H1 (cell line): ENCODE results near the gene SLC24A1. TPM values are rescaled to one million over a fixed set of nuclear protein-coding genes. Genes with fewer than 3 reads are reported as not detected.

ENCODE experiments used
- CTCF ChIA-PET: fragments of 300-600 bp; sonication (Branson Sonifier 250); formaldehyde crosslinking; loops from one replicate; lab custom pipeline; 2021; ENCODE audit not compliant: partially characterized antibody; lab: Charles Lee
- POLR2A ChIA-PET: fragments of 300-600 bp; sonication (Branson Sonifier 250); formaldehyde crosslinking; loops from one replicate; lab custom pipeline; 2021; ENCODE audit warnings: inconsistent platforms; ENCODE audit not compliant: partially characterized antibody; lab: Charles Lee
- DNase-seq, 2 experiments: peaks; one replicate each; pipeline versions ENCODE4 v3.0.0 to v3.0.0-alpha.2; 2010 to 2022; ENCODE audit warnings: low spot score in 2 of 2, low read depth in 1 of 2, mixed read lengths in 1 of 2
- FAIRE-seq: peaks from 2 replicates; lab custom pipeline; 2011; peaks lifted over from hg19 to GRCh38; lab: Jason Lieb, UNC
- H2AFZ ChIP-seq: 2 replicates; pipeline ENCODE4 v1.8.1; 2012; ENCODE audit warnings: low read length, inconsistent platforms
- H2AK5ac ChIP-seq: 2 replicates; pipeline ENCODE4 v1.6.1; 2013; ENCODE audit warnings: low read depth, low read length
- H2BK120ac ChIP-seq: replicated peaks from 2 replicates; pipeline ENCODE3; 2013; ENCODE audit warnings: low read depth, low read length, inconsistent platforms
- H2BK12ac ChIP-seq: 2 replicates; pipeline ENCODE4 v1.6.1; 2013; ENCODE audit warnings: low read depth, low read length
- H2BK15ac ChIP-seq: 2 replicates; pipeline ENCODE4 v1.6.1; 2013; ENCODE audit warnings: low read length
- H2BK20ac ChIP-seq: 2 replicates; pipeline ENCODE4 v1.6.1; 2013; ENCODE audit warnings: low read length
- H2BK5ac ChIP-seq: 2 replicates; pipeline ENCODE4 v1.6.1; 2013; ENCODE audit warnings: low read depth, low read length
- H3K14ac ChIP-seq: 2 replicates; pipeline ENCODE4 v1.6.1; 2013; ENCODE audit warnings: inconsistent platforms; ENCODE audit not compliant: insufficient read length
- H3K18ac ChIP-seq: 2 replicates; pipeline ENCODE4 v1.6.1; 2013; ENCODE audit warnings: low read length; ENCODE audit errors: extremely low read depth
- H3K23ac ChIP-seq: 2 replicates; pipeline ENCODE4 v1.6.1; 2013; ENCODE audit warnings: inconsistent platforms; ENCODE audit not compliant: insufficient read length
- H3K23me2 ChIP-seq: 2 replicates; pipeline ENCODE4 v1.6.1; 2013; ENCODE audit warnings: low read depth, low read length
- H3K27ac ChIP-seq: 2 replicates; pipeline ENCODE4 v1.6.1; 2011; ENCODE audit warnings: low read depth, low read length, inconsistent platforms
- H3K27me3 ChIP-seq, 4 experiments: replicated peaks in 1 of 4; 1 replicate in 1 of 4; 2 replicates in 3 of 4; pipeline versions ENCODE4 v1.6.1 to v1.8.1; 2011 to 2013; ENCODE audit warnings: low read length in 3 of 4, mild to moderate bottlenecking in 3 of 4, inconsistent platforms in 2 of 4, mixed read lengths in 2 of 4, moderate library complexity in 1 of 4; ENCODE audit not compliant: control insufficient read depth in 3 of 4, insufficient read depth in 3 of 4; ENCODE audit errors: extremely low read depth in 1 of 4
- H3K36me3 ChIP-seq, 4 experiments: 2 replicates each; pipeline versions ENCODE4 v1.6.1 to v1.8.1; 2011 to 2013; ENCODE audit warnings: mild to moderate bottlenecking in 4 of 4, low read length in 3 of 4, moderate library complexity in 2 of 4, control low read depth in 1 of 4, inconsistent platforms in 1 of 4; ENCODE audit not compliant: insufficient read depth in 4 of 4, control insufficient read depth in 2 of 4
- H3K4ac ChIP-seq: replicated peaks from 2 replicates; pipeline ENCODE3; 2013; ENCODE audit warnings: low read length, low read depth, mixed read lengths, inconsistent platforms; ENCODE audit not compliant: insufficient read length
- H3K4me1 ChIP-seq, 4 experiments: replicated peaks in 1 of 4; 1 replicate in 1 of 4; 2 replicates in 3 of 4; pipeline versions ENCODE4 v1.6.1 to v1.8.1; 2011 to 2013; ENCODE audit warnings: low read length in 3 of 4, inconsistent platforms in 2 of 4, mixed read lengths in 1 of 4; ENCODE audit not compliant: insufficient read depth in 4 of 4, control insufficient read depth in 3 of 4
- H3K4me2 ChIP-seq, 2 experiments: 2 replicates each; pipeline versions ENCODE4 v1.6.1 to v1.8.1; 2011 to 2013; ENCODE audit warnings: low read depth in 2 of 2, low read length in 2 of 2, control low read depth in 1 of 2, inconsistent platforms in 1 of 2, mild to moderate bottlenecking in 1 of 2; ENCODE audit not compliant: insufficient read depth in 1 of 2
- H3K4me3 ChIP-seq, 4 experiments: fragments of 200-600, 300-600 bp in 1 of 4; sonication (generic), shearing (Covaris generic), sonication (Bioruptor Twin) in 1 of 4; 2 replicates each; pipeline versions ENCODE4 v1.5.1 to v1.8.1; 2011 to 2016; ENCODE audit warnings: low read length in 4 of 4, low read depth in 3 of 4, control low read depth in 2 of 4, inconsistent platforms in 2 of 4, mild to moderate bottlenecking in 2 of 4, mixed read lengths in 1 of 4, moderate library complexity in 1 of 4; ENCODE audit not compliant: insufficient read depth in 2 of 4; ENCODE audit errors: extremely low read depth in 1 of 4
- H3K56ac ChIP-seq: replicated peaks from 2 replicates; pipeline ENCODE3; 2013; ENCODE audit warnings: low read depth, mild to moderate bottlenecking, mixed read lengths, low read length, inconsistent platforms; ENCODE audit not compliant: insufficient read length
- H3K79me1 ChIP-seq: 2 replicates; pipeline ENCODE4 v1.6.1; 2013; ENCODE audit warnings: low read depth, low read length, control low read depth
- H3K79me2 ChIP-seq, 2 experiments: 2 replicates each; pipeline versions ENCODE4 v1.6.1 to v1.8.1; 2012 to 2013; ENCODE audit warnings: low read length in 2 of 2, mild to moderate bottlenecking in 2 of 2, inconsistent platforms in 1 of 2; ENCODE audit not compliant: insufficient read depth in 2 of 2, control insufficient read depth in 1 of 2
- H3K9ac ChIP-seq, 4 experiments: replicated peaks in 1 of 4; 1 replicate in 1 of 4; 2 replicates in 3 of 4; pipeline versions ENCODE4 v1.6.1 to v1.8.1; 2011 to 2013; ENCODE audit warnings: low read depth in 3 of 4, low read length in 3 of 4, control low read depth in 2 of 4, mild to moderate bottlenecking in 2 of 4, moderate library complexity in 2 of 4, inconsistent platforms in 1 of 4; ENCODE audit errors: extremely low read depth in 1 of 4
- H3K9me3 ChIP-seq, 2 experiments: 2 replicates each; pipeline versions ENCODE4 v1.6.1 to v1.8.1; 2012 to 2013; ENCODE audit warnings: mild to moderate bottlenecking in 2 of 2, moderate library complexity in 2 of 2, control low read depth in 1 of 2, inconsistent platforms in 1 of 2, low read depth in 1 of 2, low read length in 1 of 2, mixed read lengths in 1 of 2; ENCODE audit not compliant: insufficient read depth in 2 of 2
- H4K20me1 ChIP-seq, 2 experiments: replicated peaks in 1 of 2; 2 replicates each; pipeline versions ENCODE3 to v1.8.1; 2011 to 2013; ENCODE audit warnings: inconsistent platforms in 2 of 2, low read length in 2 of 2, mild to moderate bottlenecking in 1 of 2; ENCODE audit not compliant: insufficient read depth in 2 of 2, control insufficient read depth in 1 of 2
- H4K5ac ChIP-seq: 2 replicates; pipeline ENCODE4 v1.6.1; 2013; ENCODE audit warnings: low read length, low read depth, mixed read lengths, inconsistent platforms; ENCODE audit not compliant: insufficient read length
- H4K8ac ChIP-seq: 2 replicates; pipeline ENCODE4 v1.8.0; 2013; ENCODE audit warnings: mild to moderate bottlenecking, moderate library complexity, low read length, inconsistent platforms; ENCODE audit not compliant: insufficient read depth; ENCODE audit errors: extremely low read depth
- H4K91ac ChIP-seq: replicated peaks from 2 replicates; pipeline ENCODE3; 2013; ENCODE audit warnings: low read length, mixed read lengths, inconsistent platforms; ENCODE audit not compliant: insufficient read length
- BRCA1 ChIP-seq: IDR thresholded peaks from 2 replicates; pipeline ENCODE4 v1.6.1; 2012; ENCODE audit warnings: low read depth, low read length, improper control_type of control experiment
- CEBPB ChIP-seq: IDR thresholded peaks from 2 replicates; pipeline ENCODE4 v1.6.1; 2012; ENCODE audit warnings: low read depth, low read length
- EZH2 ChIP-seq: fragments of 200-600 bp; sonication (generic); IDR thresholded peaks from 2 replicates; pipeline ENCODE4 v1.7.1; 2012; ENCODE audit warnings: low read depth, mild to moderate bottlenecking, moderate library complexity, low read length, inconsistent platforms; ENCODE audit not compliant: severe bottlenecking
- GTF2F1 ChIP-seq: IDR thresholded peaks from 2 replicates; pipeline ENCODE4 v1.6.1; 2012; ENCODE audit warnings: low read depth, low read length, improper control_type of control experiment, borderline replicate concordance
- POLR2A ChIP-seq, 2 experiments: IDR thresholded peaks; 1 replicate in 1 of 2; 2 replicates in 1 of 2; pipeline ENCODE4 v1.6.1; 2011; ENCODE audit warnings: low read depth in 2 of 2, low read length in 2 of 2, mild to moderate bottlenecking in 2 of 2; ENCODE audit errors: control extremely low read depth in 1 of 2
- YY1 ChIP-seq: IDR thresholded peaks from 2 replicates; pipeline ENCODE4 v1.6.1; 2011; ENCODE audit warnings: low read depth, mild to moderate bottlenecking, low read length
- WGBS, 2 experiments: shearing (Covaris generic) in 1 of 2; methylation state at CpG; one replicate each; pipeline versions ENCODE4 v1.1.6 to v1.1.7; 2013 to 2015; ENCODE audit warnings: low lambda C conversion rate in 2 of 2, mixed read lengths in 2 of 2, inconsistent platforms in 1 of 2, low coverage in 1 of 2, missing lambda C conversion rate in 1 of 2; ENCODE audit not compliant: insufficient replicate concordance in 2 of 2, insufficient coverage in 1 of 2, insufficient read length in 1 of 2; ENCODE audit errors: extremely low coverage in 1 of 2, missing lambda C conversion rate in 1 of 2; 5-methylcytosine and 5-hydroxymethylcytosine counted together
- polyA plus RNA-seq, 7 experiments: library from polyadenylated mRNA; depleted of rRNA in 3 of 7; stranded (reverse) in 5 of 7; unstranded in 2 of 7; fragments of >200 nt in 5 of 7; fragments of 200-250 nt in 2 of 7; gene quantifications; 1 replicate in 5 of 7; 2 replicates in 1 of 7; 4 replicates in 1 of 7; pipeline versions ENCODE4 v1.2.1 to v1.2.3, GENCODE V29; 2011 to 2013; ENCODE audit warnings: missing spikeins in 2 of 7, mixed read lengths in 2 of 7
- total RNA-seq: library from RNA; stranded (reverse); fragmentation: NEBNext Ultra II Directional; extraction: Animal tissue kit (Norgen Biotek cat#: 25700); gene quantifications from 2 replicates; pipeline ENCODE4 v1.2.1, GENCODE V29; 2021

SLC24A1 gene
- total and polyA plus RNA-seq, 2 of the 8 experiments (the other 6 are each of a cell fraction or from before 2014, with no cell fraction given) = 4.9 to 6.6 TPM

GRCh38 chr15:65599677-65600076, 22.1 kb upstream of the SLC24A1 start:
- DNase-seq (no peak), FAIRE-seq (no peak)
- H2BK120ac ChIP-seq = no peak overlapping the region
- ChIA-PET CTCF (interaction anchor here (0.9 to 1.5 kb wide), 4 partner anchors 9 to 302 kb away, joined by 3 to 5 read pairs (median 4); no protein-coding TSS in a partner anchor), POLR2A (no interaction called here)
- H2AFZ ChIP-seq = no peak overlapping the region
- H4K20me1 ChIP-seq = no peaks in the 10 kb centered on the region
- H3K4me3 ChIP-seq = no peak overlapping the region
- H3K9ac ChIP-seq = no peak overlapping the region
- H2AK5ac ChIP-seq = no peak overlapping the region
- H2BK5ac ChIP-seq = no peak overlapping the region
- H3K9me3 ChIP-seq = no peaks in the 10 kb centered on the region
- H3K14ac ChIP-seq = no peak overlapping the region
- TF ChIP-seq YY1 (no peak), EZH2 (no peak), POLR2A (IDR thresholded peaks at IDR 0.05; ENCODE audit: control extremely low read depth in 1 of 2, low read depth in 2 of 2, low read length in 2 of 2) (no peak), BRCA1 (no peak), CEBPB (no peak), GTF2F1 (no peak)
- no peaks in the 10 kb centered on the region for H3K27me3 ChIP-seq
- H3K23me2 ChIP-seq = no peaks in the 10 kb centered on the region
- no peak overlapping the region for H3K27ac ChIP-seq
- no peak overlapping the region for H2BK20ac ChIP-seq
- no peak overlapping the region for H3K4me2 ChIP-seq
- no peak overlapping the region for H3K56ac ChIP-seq
- 85% methylated on average over 5 of the region's 5 CpGs; no CpG with 5 or more reads in 1 of the 2 experiments for WGBS, 2 experiments
- H4K5ac ChIP-seq = no peak overlapping the region
- H4K91ac ChIP-seq = no peak overlapping the region
- H2BK12ac ChIP-seq = no peak overlapping the region
- H3K79me2 ChIP-seq = no peaks in the 10 kb centered on the region
- H3K23ac ChIP-seq = no peak overlapping the region
- H3K79me1 ChIP-seq = no peaks in the 10 kb centered on the region
- H3K18ac ChIP-seq = no peak overlapping the region
- H2BK15ac ChIP-seq = no peak overlapping the region
- no peak overlapping the region for H3K4ac ChIP-seq
- no peak overlapping the region for H4K8ac ChIP-seq
- H3K36me3 ChIP-seq = peaks cover 4 to 60% (median 31%) of the 10 kb centered on the region in 4 experiments
- H3K4me1 ChIP-seq = no peaks in the 10 kb centered on the region
